Endodermal cell (in vitro differentiated cells): Measurements from ENCODE around the gene SH2B3. TPM values are rescaled to one million over a fixed set of nuclear protein-coding genes. Genes with fewer than 3 reads are reported as not detected.

ENCODE experiments used
- DNase-seq: peaks from one replicate; pipeline ENCODE4 v3.0.0-alpha.2; 2017
- H3K27ac ChIP-seq: 2 replicates; pipeline ENCODE4 v1.5.1; 2013; ENCODE audit warnings: mild to moderate bottlenecking, low read depth, low read length, moderate library complexity
- H3K27me3 ChIP-seq: 2 replicates; pipeline ENCODE4 v1.6.1; 2013; ENCODE audit warnings: mild to moderate bottlenecking, low read length, moderate library complexity; ENCODE audit not compliant: insufficient read depth, control insufficient read depth, poor library complexity, severe bottlenecking
- H3K36me3 ChIP-seq: 2 replicates; pipeline ENCODE4 v1.7.0; 2013; ENCODE audit warnings: mild to moderate bottlenecking, low read length, moderate library complexity; ENCODE audit not compliant: control insufficient read depth, insufficient read depth
- H3K4me1 ChIP-seq: one replicate; pipeline ENCODE4 v1.7.0; 2013; ENCODE audit warnings: low read length; ENCODE audit not compliant: control insufficient read depth, insufficient read depth
- H3K4me3 ChIP-seq: 2 replicates; pipeline ENCODE4 v1.5.1; 2013; ENCODE audit warnings: mild to moderate bottlenecking, low read length, moderate library complexity
- H3K9ac ChIP-seq: 2 replicates; pipeline ENCODE4 v1.6.1; 2013; ENCODE audit warnings: mild to moderate bottlenecking, low read length, moderate library complexity; ENCODE audit not compliant: poor library complexity, severe bottlenecking; ENCODE audit errors: extremely low read depth
- H3K9me3 ChIP-seq: 2 replicates; pipeline ENCODE4 v1.6.1; 2013; ENCODE audit warnings: mild to moderate bottlenecking, low read length, moderate library complexity; ENCODE audit not compliant: control insufficient read depth
- H3K27ac Mint-ChIP-seq: 2 replicates; pipeline ENCODE4 v1.8.0; 2020; ENCODE audit warnings: mixed read lengths
- H3K27me3 Mint-ChIP-seq: 2 replicates; pipeline ENCODE4 v1.8.0; 2021; ENCODE audit warnings: mild to moderate bottlenecking, mixed read lengths; ENCODE audit not compliant: insufficient read depth
- H3K36me3 Mint-ChIP-seq: 2 replicates; pipeline ENCODE4 v1.8.0; 2020; ENCODE audit warnings: low read depth, mixed read lengths
- H3K4me1 Mint-ChIP-seq: 2 replicates; pipeline ENCODE4 v1.8.0; 2020; ENCODE audit warnings: mixed read lengths
- H3K4me3 Mint-ChIP-seq: 2 replicates; pipeline ENCODE4 v1.8.0; 2020; ENCODE audit warnings: mild to moderate bottlenecking, moderate library complexity, mixed read lengths
- H3K9me3 Mint-ChIP-seq: 2 replicates; pipeline ENCODE4 v1.8.0; 2020; ENCODE audit warnings: mild to moderate bottlenecking, mixed read lengths
- CTCF ChIP-seq: fragments of 200-600 bp; sonication (generic); conservative IDR thresholded peaks from 2 replicates; pipeline ENCODE4 v1.5.0; 2021; ENCODE audit warnings: antibody characterized with exemption, mild to moderate bottlenecking
- WGBS, 2 experiments: methylation state at CpG; one replicate each; pipeline versions ENCODE4 v1.1.5 to v1.1.7; 2013; ENCODE audit warnings: missing lambda C conversion rate in 2 of 2, mixed read lengths in 1 of 2; ENCODE audit not compliant: insufficient coverage in 1 of 2, insufficient read length in 1 of 2; 5-methylcytosine and 5-hydroxymethylcytosine counted together
- total RNA-seq, 2 donors: library from RNA; stranded (reverse); fragmentation: NEBNext Ultra II Directional in 1 of 2; extraction: Animal tissue kit (Norgen Biotek cat#: 25700) in 1 of 2; gene quantifications; 2 replicates in 1 of 2; 3 replicates in 1 of 2; pipeline ENCODE4 v1.2.1, GENCODE V29; 2021

The SH2B3 gene
- total RNA-seq, 2 donors from 2014 or later: 6.8 to 6.9 TPM

GRCh38 chr12:111386885-111387284 is 18.8 kb upstream of the SH2B3 start:
- Histone ChIP-seq H3K4me1 (no peaks in the 10 kb centered on the region), H3K4me3 (no peak overlapping the region), H3K27me3 (no peaks in the 10 kb centered on the region), H3K36me3 (no peaks in the 10 kb centered on the region), H3K27ac (no peak overlapping the region), H3K9me3 (no peaks in the 10 kb centered on the region), H3K9ac (no peak overlapping the region)
- Mint-ChIP-seq H3K9me3 (no peaks in the 10 kb centered on the region), H3K36me3 (no peaks in the 10 kb centered on the region), H3K4me3 (no peak overlapping the region), H3K27ac (no peak overlapping the region), H3K4me1 (no peaks in the 10 kb centered on the region), H3K27me3 (peaks cover 7% of the 10 kb centered on the region)
- 81 to 90% methylated on average over 3 of the region's 3 CpGs for WGBS, 2 experiments
- no peak for TF ChIP-seq CTCF
- no peak for DNase-seq

GRCh38 chr12:111387747-111388323 is 17.9 kb upstream of the SH2B3 start:
- Mint-ChIP-seq H3K27ac (no peak overlapping the region), H3K27me3 (peaks cover 7% of the 10 kb centered on the region), H3K4me1 (no peaks in the 10 kb centered on the region), H3K9me3 (no peaks in the 10 kb centered on the region), H3K4me3 (no peak overlapping the region), H3K36me3 (no peaks in the 10 kb centered on the region)
- DNase-seq: no peak
- Histone ChIP-seq H3K9me3 (no peaks in the 10 kb centered on the region), H3K36me3 (no peaks in the 10 kb centered on the region), H3K27me3 (no peaks in the 10 kb centered on the region), H3K4me1 (no peaks in the 10 kb centered on the region), H3K27ac (no peak overlapping the region), H3K9ac (no peak overlapping the region), H3K4me3 (no peak overlapping the region)
- 88 to 92% methylated on average over 7 to 9 of the region's 9 CpGs for WGBS, 2 experiments
- no peak for TF ChIP-seq CTCF

- peaks cover 4% of the 10 kb centered on the region for H3K27me3 Mint-ChIP-seq
- H3K4me3 ChIP-seq: no peak overlapping the region
- no peaks in the 10 kb centered on the region for H3K4me1 ChIP-seq
- DNase-seq: peak; percentile 51
- no peaks in the 10 kb centered on the region for H3K9me3 ChIP-seq
- no peak overlapping the region for H3K27ac Mint-ChIP-seq
- TF ChIP-seq CTCF: peak; percentile 34
- H3K9ac ChIP-seq: no peak overlapping the region
- no peaks in the 10 kb centered on the region for H3K27me3 ChIP-seq
- no peak overlapping the region for H3K27ac ChIP-seq
- no peak overlapping the region for H3K4me3 Mint-ChIP-seq
- H3K36me3 ChIP-seq: no peaks in the 10 kb centered on the region
- H3K9me3 Mint-ChIP-seq: no peaks in the 10 kb centered on the region
- H3K4me1 Mint-ChIP-seq: peaks cover 2% of the 10 kb centered on the region
- WGBS, 2 experiments: 91 to 100% methylated on average over 4 to 5 of the region's 7 CpGs
- no peaks in the 10 kb centered on the region for H3K36me3 Mint-ChIP-seq
Measured at GRCh38 chr12:111389635-111390034, 16.1 kb upstream of the SH2B3 start.
